GM23248 (cell line): ENCODE results near the gene FAF2. TPM values are rescaled to one million over a fixed set of nuclear protein-coding genes. Genes with fewer than 3 reads are reported as not detected.
"Not testable (repeated sequence)": the region's sequence is repeated elsewhere in the genome, so short reads cannot be mapped to it uniquely, and the experiment has no call there.

Experiments used
- DNase-seq: peaks from one replicate; pipeline ENCODE4 v3.0.0-alpha.2; 2015
- H2AFZ ChIP-seq: fragments of 200-600 bp; sonication (generic); 2 replicates; pipeline ENCODE4 v1.6.1; 2016; ENCODE audit warnings: antibody characterized with exemption
- H3F3A ChIP-seq: fragments of 200-600 bp; sonication (generic); 2 replicates; pipeline ENCODE4 v1.6.1; 2016; ENCODE audit warnings: mild to moderate bottlenecking, antibody characterized with exemption, mixed run types; ENCODE audit not compliant: insufficient read depth
- H3K27ac ChIP-seq: fragments of 200-600 bp; sonication (generic); 2 replicates; pipeline ENCODE4 v1.5.1; 2016; ENCODE audit warnings: mild to moderate bottlenecking
- H3K27me3 ChIP-seq: fragments of 200-600 bp; sonication (generic); replicated peaks from 2 replicates; pipeline ENCODE4 v1.6.1; 2016; ENCODE audit warnings: mild to moderate bottlenecking; ENCODE audit not compliant: insufficient read depth
- H3K36me3 ChIP-seq: fragments of 200-600 bp; sonication (generic); 2 replicates; pipeline ENCODE4 v1.6.1; 2016; ENCODE audit warnings: low read depth, mild to moderate bottlenecking
- H3K4me1 ChIP-seq: fragments of 200-600 bp; sonication (generic); 2 replicates; pipeline ENCODE4 v1.6.1; 2016; ENCODE audit warnings: mild to moderate bottlenecking; ENCODE audit not compliant: insufficient read depth
- H3K4me2 ChIP-seq: fragments of 200-600 bp; sonication (generic); one replicate; pipeline ENCODE4 v1.6.1; 2016; ENCODE audit warnings: mild to moderate bottlenecking; ENCODE audit not compliant: unreplicated experiment
- H3K4me3 ChIP-seq: fragments of 200-600 bp; sonication (generic); 2 replicates; pipeline ENCODE4 v1.5.1; 2016; ENCODE audit warnings: mild to moderate bottlenecking
- H3K79me2 ChIP-seq: fragments of 200-600 bp; sonication (generic); 2 replicates; pipeline ENCODE4 v1.6.1; 2016; ENCODE audit warnings: mild to moderate bottlenecking; ENCODE audit not compliant: insufficient read depth
- H3K9ac ChIP-seq: fragments of 200-600 bp; sonication (generic); 2 replicates; pipeline ENCODE4 v1.6.1; 2016; ENCODE audit warnings: mild to moderate bottlenecking
- H3K9me2 ChIP-seq: fragments of 200-600 bp; sonication (generic); 2 replicates; pipeline ENCODE4 v1.6.1; 2016; ENCODE audit warnings: mixed run types, mild to moderate bottlenecking, moderate library complexity; ENCODE audit not compliant: insufficient read depth
- H3K9me3 ChIP-seq: fragments of 200-600 bp; sonication (generic); one replicate; pipeline ENCODE4 v1.6.1; 2017; ENCODE audit warnings: low read depth
- H4K20me1 ChIP-seq: fragments of 200-600 bp; sonication (generic); 2 replicates; pipeline ENCODE4 v1.6.0; 2016; ENCODE audit not compliant: insufficient read depth
- EZH2 ChIP-seq: fragments of 200-600 bp; sonication (generic); IDR thresholded peaks from 2 replicates; pipeline ENCODE4 v1.6.1; 2018; ENCODE audit warnings: antibody characterized with exemption, mild to moderate bottlenecking; ENCODE audit not compliant: insufficient read depth, poor library complexity, severe bottlenecking
- EZH2phosphoT487 ChIP-seq: fragments of 200-600 bp; sonication (generic); IDR thresholded peaks from 2 replicates; pipeline ENCODE4 v1.6.1; 2018; ENCODE audit warnings: antibody characterized with exemption, moderate library complexity, mild to moderate bottlenecking, low read depth; ENCODE audit not compliant: insufficient read depth
- WGBS, 2 experiments: methylation state at CpG; one replicate each; pipeline ENCODE4 v1.1.6; 2015 to 2017; ENCODE audit warnings: low lambda C conversion rate in 2 of 2, low coverage in 1 of 2; ENCODE audit errors: missing lambda C conversion rate in 2 of 2; 5-methylcytosine and 5-hydroxymethylcytosine counted together
- in situ Hi-C: fragments of 300-500 bp; cut with MboI; formaldehyde crosslinking; loops from 2 replicates; pipeline ENCODE4 v1.15.0; 2020
- polyA plus RNA-seq: library from polyadenylated mRNA; unstranded; fragments of >200 nt; fragmentation: Nextera tagmentation; extraction: Ambion mirVana; gene quantifications from 2 replicates; pipeline ENCODE4 v1.2.1, GENCODE V29; 2016
- total RNA-seq: library from RNA; depleted of rRNA; stranded (reverse); fragments of >200 nt; shearing (Covaris generic); gene quantifications from 2 replicates; pipeline ENCODE4 v1.2.3, GENCODE V29; 2014

Gene FAF2
- total and polyA plus RNA-seq, 2 experiments from 2014 or later: 45.0 to 45.4 TPM

- peak; percentile 61 for DNase-seq
Observed at GRCh38 chr5:176438959-176439757, 9.0 kb upstream of the FAF2 start.

GRCh38 chr5:176440927-176441706 is 7.1 kb upstream of the FAF2 start:
- no peak for DNase-seq
- no peak overlapping the region for H3K4me2 ChIP-seq
- H3K36me3 ChIP-seq: no peaks in the 10 kb centered on the region
- no peak overlapping the region for H3K9ac ChIP-seq
- no peaks in the 10 kb centered on the region for H3K9me2 ChIP-seq
- 78 to 81% methylated on average over 10 of the region's 10 CpGs for WGBS, 2 experiments
- peaks cover 4% of the 10 kb centered on the region; the same call in 1 of the 2 replicates for H3F3A ChIP-seq
- no peak overlapping the region for H2AFZ ChIP-seq
- H3K4me3 ChIP-seq: no peak overlapping the region
- H3K27ac ChIP-seq: no peak overlapping the region
- no peaks in the 10 kb centered on the region for H3K9me3 ChIP-seq
- H3K27me3 ChIP-seq: no peaks in the 10 kb centered on the region
- in situ Hi-C loops: no loop called here
- H3K79me2 ChIP-seq: no peaks in the 10 kb centered on the region
- peaks cover 10% of the 10 kb centered on the region for H3K4me1 ChIP-seq
- H4K20me1 ChIP-seq: no peaks in the 10 kb centered on the region
- TF ChIP-seq EZH2phosphoT487: no peak
- TF ChIP-seq EZH2: no peak

More at GRCh38 chr5:176438959-176439757, 9.0 kb upstream of the FAF2 start:
- peaks cover 11% of the 10 kb centered on the region for H3K4me1 ChIP-seq
- H3K9me2 ChIP-seq: no peaks in the 10 kb centered on the region
- H3K27me3 ChIP-seq: no peaks in the 10 kb centered on the region
- no peaks in the 10 kb centered on the region for H3K79me2 ChIP-seq
- in situ Hi-C loops: no loop called here
- no peaks in the 10 kb centered on the region for H3K36me3 ChIP-seq
- TF ChIP-seq EZH2phosphoT487: no peak
- no peak for TF ChIP-seq EZH2
- no peaks in the 10 kb centered on the region for H4K20me1 ChIP-seq
- H3K9me3 ChIP-seq: no peaks in the 10 kb centered on the region
- H3K4me2 ChIP-seq: no peak overlapping the region
- no peak overlapping the region for H3K4me3 ChIP-seq
- no peak overlapping the region for H3K9ac ChIP-seq
- no peak overlapping the region for H3K27ac ChIP-seq
- no peak overlapping the region for H2AFZ ChIP-seq
- WGBS, 2 experiments: 46 to 49% methylated on average over 12 of the region's 12 CpGs
- H3F3A ChIP-seq: peaks cover 4% of the 10 kb centered on the region; the same call in 1 of the 2 replicates

GRCh38 chr5:176441921-176442323 is 6.3 kb upstream of the FAF2 start:
- no peak overlapping the region for H3K4me3 ChIP-seq
- no peak overlapping the region for H3K9ac ChIP-seq
- H2AFZ ChIP-seq: 0 out of 2 replicates have a peak overlapping the region, but pooled peaks have one; percentile 29
- H3K27me3 ChIP-seq: no peaks in the 10 kb centered on the region
- peaks cover 5% of the 10 kb centered on the region for H3F3A ChIP-seq
- no peaks in the 10 kb centered on the region for H3K79me2 ChIP-seq
- no peaks in the 10 kb centered on the region for H4K20me1 ChIP-seq
- no peaks in the 10 kb centered on the region for H3K9me2 ChIP-seq
- no peak overlapping the region for H3K27ac ChIP-seq
- DNase-seq: peak; percentile 68
- peaks cover 7% of the 10 kb centered on the region for H3K4me1 ChIP-seq
- no peak for TF ChIP-seq EZH2phosphoT487
- TF ChIP-seq EZH2: no peak
- WGBS, 2 experiments: 11 to 17% methylated on average over 5 of the region's 5 CpGs
- in situ Hi-C loops: no loop called here
- H3K9me3 ChIP-seq: no peaks in the 10 kb centered on the region
- no peaks in the 10 kb centered on the region for H3K36me3 ChIP-seq
- no peak overlapping the region for H3K4me2 ChIP-seq

- in situ Hi-C loops, H3F3A ChIP-seq, H3K9ac ChIP-seq, H3K4me1 ChIP-seq, H3K4me2 ChIP-seq, DNase-seq, H3K4me3 ChIP-seq, H3K36me3 ChIP-seq, H3K27ac ChIP-seq, H3K79me2 ChIP-seq, H3K27me3 ChIP-seq, H4K20me1 ChIP-seq, H3K9me2 ChIP-seq, H2AFZ ChIP-seq, H3K9me3 ChIP-seq: not testable (repeated sequence)
- WGBS, 2 experiments: 75 to 83% methylated on average over 4 of the region's 4 CpGs
Observed at GRCh38 chr5:176442911-176443310, 5.3 kb upstream of the FAF2 start.
